GM21390 (cell line): ENCODE data around the gene MARCHF6.

Source experiments
- ATAC-seq: cut with Tn5 transposase; IDR thresholded peaks from one replicate; pipeline ENCODE4 v1.9.1; 2021; ENCODE audit not compliant: unreplicated experiment

Gene MARCHF6

DNA sequence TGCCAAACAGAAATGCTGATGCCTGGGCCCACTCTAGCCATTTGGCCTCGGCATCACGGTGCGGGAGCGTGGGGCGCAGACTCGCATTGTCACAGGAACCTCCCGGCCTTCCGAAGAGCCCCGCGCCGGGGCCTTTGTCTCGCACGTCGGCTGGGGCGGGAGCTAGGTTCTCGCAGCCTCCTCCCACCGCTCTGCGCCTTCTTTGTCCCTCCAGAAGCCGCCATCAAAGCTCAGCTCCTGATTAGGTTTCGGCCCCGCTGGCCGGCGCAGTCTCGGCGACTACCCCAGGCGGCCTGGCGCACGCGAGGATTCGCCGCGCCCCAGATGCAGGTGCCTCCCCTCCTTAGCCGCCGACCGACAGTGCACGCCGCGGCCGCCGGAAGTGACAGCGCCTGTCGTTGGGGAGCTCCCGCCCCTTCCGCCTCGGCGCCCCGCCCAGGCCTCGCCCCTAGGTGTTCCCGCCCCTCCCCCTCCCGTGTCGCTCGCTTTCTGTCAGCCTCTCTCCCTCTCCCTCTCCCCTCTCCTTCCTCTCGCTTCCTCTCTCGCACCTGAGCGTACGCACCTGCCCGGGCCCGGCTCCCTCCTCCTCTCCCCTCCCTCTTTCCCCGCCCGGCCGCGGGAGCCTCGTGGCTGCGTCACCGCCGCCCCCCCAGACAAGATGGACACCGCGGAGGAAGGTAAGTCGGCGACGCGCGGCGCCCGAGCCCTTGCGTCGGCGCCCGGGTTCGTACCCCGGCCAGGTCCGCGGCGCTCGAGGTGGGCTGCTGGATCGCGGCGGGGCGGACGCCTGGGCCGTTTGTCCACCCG is at the start of gene MARCHF6:
TSS of gene MARCHF6 (plus strand) at position 455 of the 807 bp plus-strand sequence. CDS start at position 659, 204 bp downstream.
- ATAC-seq = peak; percentile 80

DNA sequence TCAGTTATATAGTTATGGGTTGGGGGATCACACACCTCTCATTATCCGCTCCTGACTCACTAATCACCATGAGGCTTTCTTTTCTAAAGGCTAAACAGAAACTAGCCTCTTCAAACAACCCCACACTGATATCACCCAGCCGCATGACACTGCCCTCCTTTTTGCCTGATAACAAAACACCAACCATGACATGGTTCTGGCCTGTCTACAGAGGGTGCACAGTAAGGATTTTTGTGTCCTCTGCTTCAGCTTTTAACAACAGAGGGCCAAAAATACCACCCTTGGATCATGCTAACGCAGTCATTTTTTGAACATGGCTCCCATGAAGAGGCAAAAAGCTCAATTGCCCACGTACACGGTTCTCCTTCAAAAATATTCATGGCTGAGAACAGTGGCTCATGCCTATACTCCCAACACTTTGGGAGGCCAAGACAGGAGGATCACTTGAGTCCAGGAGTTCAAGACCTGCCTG is 49.8 kb upstream of the MARCHF6 start:
- ATAC-seq = no peak

GRCh38 chr5:10304932-10305331 is 48.6 kb upstream of the MARCHF6 start:
- ATAC-seq = no peak

DNA sequence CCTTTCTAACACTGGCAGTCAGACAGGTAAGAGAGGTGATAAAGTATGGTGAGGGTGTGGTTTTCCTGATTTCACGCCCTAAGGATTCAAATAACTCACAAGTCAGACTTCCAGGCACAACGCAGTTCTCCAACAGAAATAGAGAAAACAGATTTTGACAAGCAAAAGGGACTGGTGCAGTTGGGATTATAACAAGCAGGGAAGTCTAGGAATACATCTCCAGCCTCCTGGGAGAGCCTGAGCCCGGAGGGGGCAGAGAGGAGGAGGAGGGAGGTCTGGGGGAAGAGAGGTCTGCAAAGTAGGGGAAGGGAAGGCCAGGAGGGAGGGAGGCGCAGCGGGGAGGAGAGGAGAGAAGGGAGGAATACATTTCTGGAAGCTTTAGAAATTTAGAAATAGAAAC is 47.4 kb upstream of the MARCHF6 start:
- no peak for ATAC-seq

GRCh38 chr5:10306806-10307205 is 46.7 kb upstream of the MARCHF6 start:
- ATAC-seq = no peak

DNA sequence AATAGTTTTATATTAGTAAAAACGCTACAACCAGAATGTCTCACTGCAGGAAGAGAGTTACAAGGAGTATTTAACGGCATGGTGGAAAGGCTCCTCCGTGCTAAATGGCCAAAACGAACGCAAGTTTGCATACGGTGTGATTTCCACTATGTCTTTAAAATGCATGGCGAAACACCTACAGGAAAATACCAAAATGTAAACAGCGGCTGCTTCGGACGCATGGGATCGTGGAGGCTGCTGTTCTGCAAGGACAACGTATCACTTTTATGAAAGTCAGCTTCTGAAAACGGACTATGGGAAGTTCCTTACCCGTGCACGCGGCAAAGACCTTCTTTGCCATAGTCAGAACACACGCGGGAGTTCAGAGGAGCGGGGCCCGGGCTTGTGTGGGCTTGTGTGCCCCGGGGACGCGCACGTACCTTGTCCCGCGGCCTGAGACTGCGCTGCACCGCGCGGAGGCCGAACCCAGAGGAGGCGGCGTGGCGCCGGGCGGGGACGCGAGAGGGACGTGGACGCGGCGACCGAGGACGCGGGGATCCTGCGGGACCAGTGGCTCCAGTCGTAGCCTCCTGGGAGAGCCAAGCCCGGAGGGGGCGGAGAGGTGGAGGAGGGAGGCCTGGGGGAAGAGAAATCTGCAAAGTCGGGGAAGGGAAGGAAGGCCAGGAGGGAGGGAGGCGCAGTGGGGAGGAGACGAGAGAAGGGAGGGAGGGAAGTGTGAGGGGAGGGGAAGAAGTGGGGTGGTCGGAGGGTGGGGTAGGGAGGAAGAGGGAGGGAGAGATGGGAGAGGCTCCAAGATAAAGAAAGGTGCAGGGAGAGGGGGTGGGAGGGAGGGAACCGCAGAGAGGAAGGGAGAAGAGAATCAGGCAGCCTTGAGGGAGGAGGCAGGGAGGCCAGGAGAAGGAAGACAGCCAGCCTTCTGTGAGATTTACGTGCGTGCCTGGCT is 46.0 kb upstream of the MARCHF6 start, which contains the start of gene CMBL:
TSS of gene CMBL (minus strand) at position 697 of the 943 bp plus-strand sequence. CDS start 17,140 bp downstream, outside the sequence.
- peak; percentile 84 for ATAC-seq

- no peak for ATAC-seq
Observed at GRCh38 chr5:10308844-10309243, 44.7 kb upstream of the MARCHF6 start.

GRCh38 chr5:10310066-10310779 is 43.3 kb upstream of the MARCHF6 start:
- ATAC-seq = no peak

GRCh38 chr5:10310835-10311570 is 42.5 kb upstream of the MARCHF6 start:
- peak; percentile 48 for ATAC-seq

GRCh38 chr5:10311595-10312425 is 41.7 kb upstream of the MARCHF6 start:
- ATAC-seq = no peak

DNA sequence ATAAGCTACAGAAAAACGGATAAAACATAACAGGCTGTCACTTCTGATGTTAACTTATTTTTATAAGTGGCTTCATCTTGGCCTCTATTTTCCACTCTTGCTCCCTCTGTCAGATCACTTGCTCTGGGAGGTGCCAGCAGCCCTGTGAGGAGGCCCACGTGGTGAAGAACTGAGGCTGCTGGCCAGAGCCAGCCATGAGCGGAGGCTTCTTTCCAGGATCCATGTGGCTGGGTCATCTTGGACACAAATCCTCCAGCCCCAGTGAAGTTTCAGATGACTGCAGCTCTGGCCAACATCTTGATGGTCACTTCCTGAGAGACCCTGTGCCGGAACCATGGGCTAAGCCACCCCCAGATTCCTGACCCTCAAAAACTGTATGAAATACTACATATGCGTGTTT is 38.3 kb upstream of the MARCHF6 start:
- no peak for ATAC-seq

- no peak for ATAC-seq
Observed at GRCh38 chr5:10315824-10316509, 37.5 kb upstream of the MARCHF6 start.

GRCh38 chr5:10317825-10318682 is 35.4 kb upstream of the MARCHF6 start:
- ATAC-seq = peak; percentile 66

- no peak for ATAC-seq
Observed at GRCh38 chr5:10319202-10319851, 34.2 kb upstream of the MARCHF6 start.

DNA sequence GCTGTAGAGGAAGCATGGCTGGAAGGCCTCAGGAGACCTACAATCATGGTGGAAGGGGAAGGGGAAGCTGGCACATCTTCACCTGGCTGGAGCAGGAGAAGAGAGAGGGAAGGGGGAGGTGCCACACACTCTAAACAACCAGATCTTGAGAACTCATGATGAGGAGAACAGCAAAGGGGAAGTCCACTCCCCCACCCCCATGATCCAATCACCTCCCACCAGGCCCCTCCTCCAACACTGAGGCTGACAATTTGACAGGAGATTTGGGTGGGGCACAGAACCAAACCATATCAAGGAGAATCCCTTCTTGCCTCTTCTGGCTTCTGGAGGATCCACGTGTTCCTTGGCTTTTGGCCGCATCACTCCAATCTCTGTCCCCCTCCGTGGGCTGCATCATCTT is 32.7 kb upstream of the MARCHF6 start:
- no peak for ATAC-seq

GRCh38 chr5:10321882-10322281 is 31.6 kb upstream of the MARCHF6 start:
- no peak for ATAC-seq
